HG02759 (cell line): Measurements from ENCODE around the gene SNRNP27.
"Not testable (repeated sequence)": the region's sequence is repeated elsewhere in the genome, so short reads cannot be mapped to it uniquely, and the experiment has no call there.

Experiments
- ATAC-seq: cut with Tn5 transposase; IDR thresholded peaks from one replicate; pipeline ENCODE4 v1.9.1; 2021; ENCODE audit warnings: mild to moderate bottlenecking, moderate library complexity; ENCODE audit not compliant: unreplicated experiment

The SNRNP27 gene

GRCh38 chr2:69893684-69894551 lies at the start of gene SNRNP27:
Gene SNRNP27 (plus strand): TSS chr2:69893956. CDS start chr2:69893985, 29 bp downstream.
- ATAC-seq = peak; percentile 77

GRCh38 chr2:69843993-69844392 lies 49.8 kb upstream of the SNRNP27 start:
- no peak for ATAC-seq

- no peak for ATAC-seq
Measured at GRCh38 chr2:69844560-69844959, 49.2 kb upstream of the SNRNP27 start.

- no peak for ATAC-seq
Measured at GRCh38 chr2:69846182-69847067, 47.3 kb upstream of the SNRNP27 start.

- no peak for ATAC-seq
Measured at GRCh38 chr2:69847068-69847828, 46.5 kb upstream of the SNRNP27 start.

GRCh38 chr2:69848186-69848790 lies 45.5 kb upstream of the SNRNP27 start:
- ATAC-seq = no peak

- ATAC-seq = no peak
Measured at GRCh38 chr2:69858261-69858660, 35.5 kb upstream of the SNRNP27 start.

GRCh38 chr2:69863298-69863697 lies 30.5 kb upstream of the SNRNP27 start:
- ATAC-seq = no peak

- ATAC-seq = no peak
Measured at GRCh38 chr2:69888451-69888850, 5.3 kb upstream of the SNRNP27 start.

- ATAC-seq = no peak
Measured at GRCh38 chr2:69889302-69889701, 4.5 kb upstream of the SNRNP27 start.

- ATAC-seq = no peak
Measured at GRCh38 chr2:69890881-69891280, 2.9 kb upstream of the SNRNP27 start.

GRCh38 chr2:69892838-69893424 lies 825 bp upstream of the SNRNP27 start:
- ATAC-seq = not testable (repeated sequence)

GRCh38 chr2:69894737-69895136 lies 981 bp downstream of the SNRNP27 start:
- not testable (repeated sequence) for ATAC-seq

GRCh38 chr2:69902213-69902922 lies 8.6 kb downstream of the SNRNP27 start:
- ATAC-seq = no peak

- ATAC-seq = no peak
Measured at GRCh38 chr2:69907216-69907615, 13.5 kb downstream of the SNRNP27 start.

- ATAC-seq = no peak
Measured at GRCh38 chr2:69911985-69912563, 18.3 kb downstream of the SNRNP27 start.

- peak; percentile 90 for ATAC-seq
Measured at GRCh38 chr2:69914164-69914949, 20.6 kb downstream of the SNRNP27 start.
